Endothelial cell of umbilical vein (primary cell): ENCODE results near the gene NEAT1. TPM values are rescaled to one million over a fixed set of nuclear protein-coding genes. Genes with fewer than 3 reads are reported as not detected.

Experiments used
- BruUV-seq: library from RNA; stranded (reverse); fragments of 400-500 nt; replicated peaks from 2 replicates; lab custom pipeline; 2021; lab: Mats Ljungman, UMichigan
- CTCF ChIA-PET: fragments of 300-600, 350-600 bp; sonication (Branson Sonifier 250); formaldehyde crosslinking; loops from one replicate; lab custom pipeline; 2021; ENCODE audit warnings: antibody characterized with exemption, inconsistent platforms; lab: Charles Lee
- POLR2A ChIA-PET: fragments of 300-600, 350-600 bp; sonication (Branson Sonifier 250); formaldehyde crosslinking; loops from one replicate; lab custom pipeline; 2021; ENCODE audit warnings: antibody characterized with exemption, inconsistent platforms; lab: Charles Lee
- DNase-seq: peaks from one replicate; pipeline ENCODE4 v3.0.0-alpha.2; 2011; ENCODE audit warnings: low read depth, low spot score
- FAIRE-seq: peaks from 2 replicates; lab custom pipeline; 2011; peaks lifted over from hg19 to GRCh38; lab: Jason Lieb, UNC
- H2AFZ ChIP-seq: 2 replicates; pipeline ENCODE4 v1.6.0; 2012; ENCODE audit warnings: low read depth, low read length, control low read depth, inconsistent platforms
- H3K27ac ChIP-seq: 2 replicates; pipeline ENCODE4 v1.5.1; 2011; ENCODE audit warnings: low read depth, mild to moderate bottlenecking, control low read depth, low read length, moderate library complexity; ENCODE audit not compliant: insufficient read depth
- H3K27me3 ChIP-seq, 2 experiments: 2 replicates each; pipeline versions ENCODE4 v1.6.0 to v1.6.1; 2011; ENCODE audit warnings: low read length in 2 of 2, mixed read lengths in 1 of 2; ENCODE audit not compliant: control insufficient read depth in 2 of 2, insufficient read depth in 2 of 2
- H3K36me3 ChIP-seq, 2 experiments: 2 replicates in 1 of 2; 3 replicates in 1 of 2; pipeline ENCODE4 v1.5.1; 2011; ENCODE audit warnings: low read length in 2 of 2, mild to moderate bottlenecking in 1 of 2, moderate library complexity in 1 of 2; ENCODE audit not compliant: control insufficient read depth in 2 of 2, insufficient read depth in 2 of 2; ENCODE audit errors: extremely low read depth in 1 of 2
- H3K4me1 ChIP-seq: 3 replicates; pipeline ENCODE4 v1.5.1; 2011; ENCODE audit warnings: mild to moderate bottlenecking, low read length; ENCODE audit not compliant: control insufficient read depth, insufficient read depth; ENCODE audit errors: extremely low read depth
- H3K4me2 ChIP-seq: 2 replicates; pipeline ENCODE4 v1.6.1; 2011; ENCODE audit warnings: low read length, control low read depth, mixed read lengths; ENCODE audit not compliant: insufficient read depth
- H3K4me3 ChIP-seq, 3 experiments: fragments of 200-600 bp in 1 of 3; sonication (generic), shearing (Covaris generic) in 1 of 3; replicated peaks in 1 of 3; 2 replicates each; pipeline ENCODE4 v1.5.1; 2011 to 2016; ENCODE audit warnings: control low read depth in 3 of 3, low read length in 3 of 3, mild to moderate bottlenecking in 2 of 3, inconsistent platforms in 1 of 3, low read depth in 1 of 3, moderate library complexity in 1 of 3; ENCODE audit not compliant: insufficient read depth in 1 of 3
- H3K79me2 ChIP-seq: 2 replicates; pipeline ENCODE4 v1.6.0; 2012; ENCODE audit warnings: low read length, inconsistent platforms; ENCODE audit not compliant: control insufficient read depth, insufficient read depth
- H3K9ac ChIP-seq: replicated peaks from 2 replicates; pipeline ENCODE3; 2011; ENCODE audit warnings: low read length, control low read depth; ENCODE audit not compliant: insufficient read depth; ENCODE audit errors: extremely low read depth
- H3K9me1 ChIP-seq: replicated peaks from 3 replicates; pipeline ENCODE4 v1.6.0; 2011; ENCODE audit warnings: mild to moderate bottlenecking, low read length; ENCODE audit not compliant: control insufficient read depth, insufficient read depth; ENCODE audit errors: extremely low read depth
- H3K9me3 ChIP-seq: replicated peaks from 2 replicates; pipeline ENCODE4 v1.5.1; 2012; ENCODE audit warnings: low read length, inconsistent platforms; ENCODE audit not compliant: control insufficient read depth, insufficient read depth
- H4K20me1 ChIP-seq: replicated peaks from 2 replicates; pipeline ENCODE3; 2011; ENCODE audit warnings: mild to moderate bottlenecking, low read length; ENCODE audit not compliant: control insufficient read depth, insufficient read depth; ENCODE audit errors: extremely low read depth
- CTCF ChIP-seq, 2 donors: IDR thresholded peaks; 1 replicate in 1 of 2; 2 replicates in 1 of 2; pipeline ENCODE4 v1.5.1; 2011; ENCODE audit warnings: low read length in 2 of 2, mild to moderate bottlenecking in 2 of 2, moderate library complexity in 2 of 2, control low read depth in 1 of 2, inconsistent platforms in 1 of 2, low read depth in 1 of 2; ENCODE audit not compliant: insufficient read depth in 1 of 2; ENCODE audit errors: extremely low read depth in 1 of 2
- EZH2 ChIP-seq: IDR thresholded peaks from 2 replicates; pipeline ENCODE4 v1.6.1; 2012; ENCODE audit warnings: borderline replicate concordance, low read depth, mild to moderate bottlenecking, moderate library complexity, low read length, inconsistent platforms; ENCODE audit not compliant: severe bottlenecking
- FOS ChIP-seq: IDR thresholded peaks from 2 replicates; pipeline ENCODE4 v1.6.1; 2011; ENCODE audit warnings: mild to moderate bottlenecking, low read length, moderate library complexity, borderline replicate concordance; ENCODE audit not compliant: insufficient read depth
- GATA2 ChIP-seq: IDR thresholded peaks from 2 replicates; pipeline ENCODE4 v1.7.0; 2011; ENCODE audit warnings: low read depth, mild to moderate bottlenecking, moderate library complexity, mixed read lengths, low read length; ENCODE audit not compliant: insufficient read length, insufficient read depth
- JUN ChIP-seq: IDR thresholded peaks from 2 replicates; pipeline ENCODE4 v1.6.1; 2011; ENCODE audit warnings: borderline replicate concordance, low read depth; ENCODE audit not compliant: insufficient read length, insufficient read depth
- MAX ChIP-seq: IDR thresholded peaks from 2 replicates; pipeline ENCODE4 v1.6.1; 2011; ENCODE audit not compliant: insufficient read depth, insufficient read length
- MYC ChIP-seq: IDR thresholded peaks from one replicate; pipeline ENCODE4 v1.6.1; 2011; ENCODE audit warnings: mild to moderate bottlenecking, low read depth, low read length
- POLR2A ChIP-seq: IDR thresholded peaks from 2 replicates; pipeline ENCODE4 v1.6.1; 2012; ENCODE audit warnings: low read depth, mild to moderate bottlenecking, control low read depth, low read length
- POLR2AphosphoS5 ChIP-seq: IDR thresholded peaks from 2 replicates; pipeline ENCODE4 v1.6.1; 2012; ENCODE audit warnings: low read depth, mild to moderate bottlenecking, control low read depth, low read length, moderate library complexity; ENCODE audit not compliant: insufficient read depth
- dilution Hi-C: fragments of 300-500 bp; cut with MboI; formaldehyde crosslinking; loops from one replicate; pipeline ENCODE4 v1.15.0; 2019; ENCODE audit warnings: low sequenced_read_pairs; ENCODE audit not compliant: extremely low pct_ligation_motif_present
- intact Hi-C: fragments of 100-400 bp; cut with micrococcal nuclease; formaldehyde crosslinking; loops from one replicate; pipeline ENCODE4 v1.10.0; 2022
- polyA plus RNA-seq, 4 experiments: library from polyadenylated mRNA; depleted of rRNA in 3 of 4; stranded (reverse) in 3 of 4; unstranded in 1 of 4; fragments of >200 nt; gene quantifications; 2 replicates each; pipeline versions ENCODE4 v1.2.1 to v1.2.3, GENCODE V29; 2011 to 2012; ENCODE audit warnings: missing spikeins in 1 of 4
- total RNA-seq: library from RNA; stranded (reverse); gene quantifications from 2 replicates; pipeline ENCODE4 v1.2.3, GENCODE V29; 2021

Gene NEAT1
- total and polyA plus RNA-seq, 2 donors (not counting 3 experiments of a cell fraction or from before 2014, with no cell fraction given), result 34.4 to 957 TPM

GRCh38 chr11:65411681-65412070, 10.9 kb upstream of the NEAT1 start:
- Histone ChIP-seq H3K4me2 (no peak overlapping the region), H3K27me3 (no peaks in the 10 kb centered on the region), H3K4me3 (no peak overlapping the region), H3K79me2 (peaks cover 3% of the 10 kb centered on the region), H2AFZ (no peak overlapping the region), H3K9me1 (no peaks in the 10 kb centered on the region), H3K9me3 (no peaks in the 10 kb centered on the region), H3K9ac (no peak overlapping the region), H3K4me1 (peaks cover 7% of the 10 kb centered on the region), H3K36me3 (peaks cover 6 to 31% of the 10 kb centered on the region in 2 experiments), H4K20me1 (no peaks in the 10 kb centered on the region), H3K27ac (no peak overlapping the region)
- FAIRE-seq (no peak), DNase-seq (no peak)
- no TSS peak for BruUV-seq
- dilution Hi-C loops, result no loop called here
- TF ChIP-seq GATA2 (no peak), FOS (no peak), POLR2A (no peak), MAX (no peak), MYC (no peak), JUN (no peak), EZH2 (no peak), CTCF (IDR thresholded peaks at IDR 0.05; ENCODE audit: extremely low read depth in 1 of 2, insufficient read depth in 1 of 2, low read depth in 1 of 2, low read length in 2 of 2) (no peak), POLR2AphosphoS5 (no peak)
- intact Hi-C loops, result loop anchor here (10.0 kb wide), 1 partner anchor 47 kb away; no protein-coding TSS in a partner anchor
- ChIA-PET CTCF (interaction anchor here (1.3 kb wide), 1 partner anchor 30 kb away, joined by 3 read pairs; the partner anchor contains the start of gene SLC25A45), POLR2A (no interaction called here)
